Astrocyte of the spinal cord (primary cell): ENCODE results near the gene NRIP1.
A peak's percentile ranks its signal among the peaks of the same experiment; 100 is the strongest.

Experiments used
- DNase-seq: peaks from one replicate; pipeline ENCODE4 v3.0.0; 2011; ENCODE audit warnings: low read depth, low spot score
- H3K4me3 ChIP-seq: 2 replicates; pipeline ENCODE4 v1.5.1; 2011; ENCODE audit warnings: low read depth, mild to moderate bottlenecking, low read length, moderate library complexity
- in situ Hi-C: cut with HindIII; loops from 2 replicates; pipeline ENCODE4 v1.10.0; 2017; ENCODE audit warnings: low sequenced_read_pairs
- TF ChIP-seq, protein P1 (sequence below): IDR thresholded peaks from 2 replicates; pipeline ENCODE4 v1.5.1; 2012; ENCODE audit warnings: low read depth, mild to moderate bottlenecking, low read length, inconsistent platforms

The NRIP1 gene

DNA sequence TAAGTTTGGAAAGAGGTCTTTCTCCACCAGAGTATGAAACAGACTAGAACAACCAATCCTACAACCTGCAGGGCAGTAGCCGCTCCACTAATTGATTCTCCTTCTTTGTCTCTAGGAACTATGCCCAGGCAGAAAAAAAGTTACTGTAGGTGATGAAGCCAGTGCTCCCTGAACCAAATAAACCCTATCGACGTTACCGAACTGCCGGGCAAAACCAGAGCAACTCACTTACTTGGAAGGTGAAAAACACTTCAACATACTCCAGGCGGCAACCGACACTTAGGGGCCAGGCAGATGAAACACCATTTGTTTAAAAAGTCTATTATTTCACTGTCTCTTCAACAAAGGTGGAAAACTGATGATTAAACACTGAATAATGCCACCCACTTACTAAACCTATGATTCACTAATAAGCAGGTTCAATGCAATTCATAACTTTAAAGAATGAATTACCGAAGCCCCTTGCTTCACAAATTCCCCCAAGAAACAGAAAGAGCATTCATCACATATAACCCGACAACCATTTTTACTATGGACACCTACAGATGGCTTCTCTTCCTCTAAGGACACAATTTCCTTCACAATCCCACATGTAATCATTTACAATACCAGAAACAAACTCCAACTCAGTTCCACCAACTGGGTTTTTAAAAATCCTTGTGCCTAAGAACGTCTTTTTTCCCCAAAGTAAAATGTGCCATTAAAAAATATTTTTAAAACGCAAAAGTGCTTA, 1.6 kb downstream of the NRIP1 start:
- in situ Hi-C loops: no loop called here
- peak; percentile 43 for DNase-seq
- H3K4me3 ChIP-seq: peak overlapping the region; percentile 87
- TF ChIP-seq, protein P1, sequence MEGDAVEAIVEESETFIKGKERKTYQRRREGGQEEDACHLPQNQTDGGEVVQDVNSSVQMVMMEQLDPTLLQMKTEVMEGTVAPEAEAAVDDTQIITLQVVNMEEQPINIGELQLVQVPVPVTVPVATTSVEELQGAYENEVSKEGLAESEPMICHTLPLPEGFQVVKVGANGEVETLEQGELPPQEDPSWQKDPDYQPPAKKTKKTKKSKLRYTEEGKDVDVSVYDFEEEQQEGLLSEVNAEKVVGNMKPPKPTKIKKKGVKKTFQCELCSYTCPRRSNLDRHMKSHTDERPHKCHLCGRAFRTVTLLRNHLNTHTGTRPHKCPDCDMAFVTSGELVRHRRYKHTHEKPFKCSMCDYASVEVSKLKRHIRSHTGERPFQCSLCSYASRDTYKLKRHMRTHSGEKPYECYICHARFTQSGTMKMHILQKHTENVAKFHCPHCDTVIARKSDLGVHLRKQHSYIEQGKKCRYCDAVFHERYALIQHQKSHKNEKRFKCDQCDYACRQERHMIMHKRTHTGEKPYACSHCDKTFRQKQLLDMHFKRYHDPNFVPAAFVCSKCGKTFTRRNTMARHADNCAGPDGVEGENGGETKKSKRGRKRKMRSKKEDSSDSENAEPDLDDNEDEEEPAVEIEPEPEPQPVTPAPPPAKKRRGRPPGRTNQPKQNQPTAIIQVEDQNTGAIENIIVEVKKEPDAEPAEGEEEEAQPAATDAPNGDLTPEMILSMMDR: no peak

DNA sequence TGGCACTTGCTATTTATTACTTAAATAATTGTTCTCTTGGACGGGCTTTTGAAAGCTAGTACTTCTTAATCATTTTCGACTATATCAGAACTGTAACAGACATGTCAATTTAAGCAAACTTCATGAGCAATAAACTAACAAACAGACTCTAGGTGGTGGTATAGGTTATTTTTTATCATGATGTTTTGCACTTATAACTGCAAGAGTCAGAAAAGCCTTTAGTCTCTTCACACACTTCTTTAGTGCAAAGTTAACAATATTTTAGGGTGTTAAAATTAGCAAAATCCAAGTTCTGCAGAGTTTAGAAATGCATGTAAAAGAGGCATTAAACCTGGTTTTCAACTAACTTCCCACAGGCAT, 2.2 kb downstream of the NRIP1 start:
- in situ Hi-C loops: no loop called here
- H3K4me3 ChIP-seq: peak overlapping the region; percentile 87
- TF ChIP-seq, protein P1: peak; percentile 2
- peak; percentile 50 for DNase-seq

DNA sequence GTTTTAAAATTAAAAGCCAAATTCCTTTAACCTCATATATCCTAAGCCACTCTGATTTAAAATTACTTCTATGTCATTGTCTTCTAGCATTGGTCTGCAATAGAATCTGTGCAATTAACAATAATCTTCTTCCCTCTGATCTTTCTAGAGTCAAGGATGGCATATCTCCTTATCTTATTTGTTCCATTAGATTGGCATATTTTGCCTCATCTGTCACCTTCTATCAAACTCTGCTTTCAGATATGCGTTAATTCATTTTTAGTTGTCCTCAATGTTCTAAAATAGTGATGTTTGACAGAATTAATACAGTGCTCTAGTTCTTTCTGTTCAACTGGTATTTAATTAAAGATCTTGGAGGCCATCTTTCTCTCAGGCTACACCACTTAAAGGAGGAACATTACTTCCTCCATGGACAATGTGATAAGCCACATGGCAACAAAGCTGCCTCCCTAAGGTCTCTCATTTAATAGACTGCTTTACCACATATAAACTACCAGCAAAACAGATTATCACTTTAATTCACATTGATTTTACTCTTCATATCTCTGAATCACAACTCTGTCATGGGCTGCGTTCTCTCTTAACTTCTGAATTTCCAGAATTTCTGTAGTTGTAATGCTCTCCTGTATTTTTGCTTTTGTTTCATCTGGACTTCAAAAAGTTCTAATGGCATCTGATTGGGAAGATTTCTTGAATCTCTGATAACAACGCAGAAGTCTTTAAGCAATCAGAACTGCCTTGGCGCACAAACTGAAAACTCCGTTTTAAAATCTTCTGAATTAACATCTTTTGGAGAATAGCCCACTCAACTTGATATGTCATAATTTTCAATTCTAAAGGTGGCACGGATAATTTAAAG, 2.8 kb downstream of the NRIP1 start:
- no peak for DNase-seq
- in situ Hi-C loops: no loop called here
- H3K4me3 ChIP-seq: peak overlapping the region; percentile 87
- TF ChIP-seq, protein P1: no peak

DNA sequence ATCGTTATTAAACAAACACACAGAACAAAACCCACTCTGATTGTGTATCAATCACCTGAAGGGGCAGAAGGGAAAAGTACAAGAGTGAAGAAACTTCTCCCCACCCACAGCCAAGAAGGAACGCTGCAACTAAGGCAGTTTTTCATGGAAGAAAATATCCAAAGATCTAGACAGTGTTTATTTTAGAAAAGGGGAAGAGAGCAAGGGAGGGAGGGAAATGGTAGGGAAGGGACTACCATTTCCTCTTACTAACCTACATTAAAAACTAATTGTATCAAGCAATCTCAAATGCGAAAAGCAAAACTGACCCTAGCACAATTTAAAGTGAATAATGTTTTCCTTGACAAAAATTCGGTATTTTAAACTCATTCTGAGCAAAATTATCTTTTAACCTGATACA, 3.5 kb downstream of the NRIP1 start:
- in situ Hi-C loops: no loop called here
- no peak for DNase-seq
- TF ChIP-seq, protein P1: no peak
- H3K4me3 ChIP-seq: no peak overlapping the region

GRCh38 chr21:15060543-15061175, 4.1 kb downstream of the NRIP1 start:
- in situ Hi-C loops: no loop called here
- DNase-seq: peak; percentile 29
- TF ChIP-seq, protein P1: no peak
- peak overlapping the region; percentile 1 for H3K4me3 ChIP-seq

DNA sequence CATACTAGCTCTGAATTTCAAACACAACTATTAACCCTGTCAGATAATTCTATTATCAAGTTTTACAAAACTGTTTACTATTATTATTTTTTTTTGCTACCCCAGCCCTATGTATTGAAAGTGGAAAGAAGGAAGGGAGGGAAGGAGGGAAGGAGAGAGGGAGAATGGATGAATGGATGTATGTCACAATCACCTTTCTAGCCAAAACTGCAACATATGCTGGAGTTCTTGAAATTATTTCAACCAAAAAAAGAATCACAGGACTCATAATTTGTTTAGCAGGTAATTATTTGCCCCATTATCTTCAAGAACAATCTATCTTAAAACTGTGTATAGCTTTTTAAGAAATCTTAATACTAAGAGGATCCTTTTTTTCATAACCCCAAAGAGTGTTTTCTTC, 5.4 kb downstream of the NRIP1 start:
- in situ Hi-C loops: no loop called here
- TF ChIP-seq, protein P1: no peak
- DNase-seq: no peak
- no peak overlapping the region for H3K4me3 ChIP-seq
